ENCODE data around the gene ARHGAP26. TPM values are rescaled to one million over a fixed set of nuclear protein-coding genes. Genes with fewer than 3 reads are reported as not detected.

ARHGAP26 gene
- total and polyA plus RNA-seq, 2 donors (not counting 3 experiments of a cell fraction or from before 2014, with no cell fraction given) = 3.1 to 16.2 TPM

DNA sequence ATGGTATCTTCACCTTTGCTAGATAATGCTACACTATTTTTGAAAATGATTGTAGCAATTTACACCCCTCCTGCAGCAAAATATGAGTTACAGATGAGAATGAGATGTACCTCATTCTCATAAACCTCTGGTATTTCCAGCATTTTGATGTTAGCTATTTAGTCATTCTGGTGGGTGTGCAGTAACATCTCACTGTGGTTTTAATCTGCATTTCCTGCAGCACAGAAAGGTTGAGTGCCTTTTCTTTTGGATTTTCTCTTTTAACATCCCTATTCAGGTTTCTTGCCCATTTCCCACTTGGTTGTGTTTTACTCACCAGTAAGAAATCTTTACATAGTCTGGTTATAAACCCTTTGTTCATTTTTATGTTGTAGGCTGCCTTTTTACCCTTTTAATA lies 427.1 kb downstream of the ARHGAP26 start:
- H3K36me3 ChIP-seq (ENCODE audit: control insufficient read depth in 2 of 2, extremely low read depth in 1 of 2, insufficient read depth in 2 of 2, low read length in 2 of 2) = no peaks in the 10 kb centered on the region
- no peaks in the 10 kb centered on the region for H3K4me1 ChIP-seq (ENCODE audit: control insufficient read depth, extremely low read depth, insufficient read depth, low read length)
- H3K9ac ChIP-seq (replicated peaks; ENCODE audit: extremely low read depth, insufficient read depth, low read length) = no peak overlapping the region
- DNase-seq (ENCODE audit: low read depth, low spot score) = no peak
- H3K4me2 ChIP-seq (ENCODE audit: insufficient read depth, low read length) = no peak overlapping the region
- H3K9me3 ChIP-seq (replicated peaks; ENCODE audit: control insufficient read depth, insufficient read depth, low read length) = no peaks in the 10 kb centered on the region
- no peak overlapping the region for H3K4me3 ChIP-seq (replicated peaks in 1 of 3; ENCODE audit: insufficient read depth in 1 of 3, low read depth in 1 of 3, low read length in 3 of 3)
- H3K27me3 ChIP-seq (ENCODE audit: control insufficient read depth in 2 of 2, insufficient read depth in 2 of 2, low read length in 2 of 2) = no peaks in the 10 kb centered on the region
- CTCF ChIA-PET = interaction anchor here (1.1 kb wide), 1 partner anchor 8 kb away, joined by 3 read pairs; no protein-coding TSS in a partner anchor
- H2AFZ ChIP-seq (ENCODE audit: low read depth, low read length) = no peak overlapping the region
- TF ChIP-seq EZH2 (IDR thresholded peaks at IDR 0.05; ENCODE audit: borderline replicate concordance, low read depth, low read length, severe bottlenecking) = no peak
- no peak for TF ChIP-seq JUN (IDR thresholded peaks at IDR 0.05; ENCODE audit: borderline replicate concordance, insufficient read depth, insufficient read length, low read depth)
- TF ChIP-seq, protein P1, sequence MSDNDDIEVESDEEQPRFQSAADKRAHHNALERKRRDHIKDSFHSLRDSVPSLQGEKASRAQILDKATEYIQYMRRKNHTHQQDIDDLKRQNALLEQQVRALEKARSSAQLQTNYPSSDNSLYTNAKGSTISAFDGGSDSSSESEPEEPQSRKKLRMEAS (IDR thresholded peaks at IDR 0.05; ENCODE audit: insufficient read depth, insufficient read length) = no peak
- H3K27ac ChIP-seq (ENCODE audit: insufficient read depth, low read depth, low read length) = no peak overlapping the region
- FAIRE-seq = no peak
- POLR2A ChIA-PET = no interaction called here
- no peaks in the 10 kb centered on the region for H4K20me1 ChIP-seq (replicated peaks; ENCODE audit: control insufficient read depth, extremely low read depth, insufficient read depth, low read length)
- no TSS peak for BruUV-seq (replicated peaks)
- intact Hi-C loops (cut with micrococcal nuclease) (loop anchor here (5.0 kb wide), 2 partner anchors 180 to 630 kb away; no protein-coding TSS in a partner anchor), dilution Hi-C loops (cut with MboI; ENCODE audit: extremely low pct_ligation_motif_present, low sequenced_read_pairs) (no loop called here)
- H3K9me1 ChIP-seq (replicated peaks; ENCODE audit: control insufficient read depth, extremely low read depth, insufficient read depth, low read length) = no peaks in the 10 kb centered on the region
- H3K79me2 ChIP-seq (ENCODE audit: control insufficient read depth, insufficient read depth, low read length) = no peaks in the 10 kb centered on the region

DNA sequence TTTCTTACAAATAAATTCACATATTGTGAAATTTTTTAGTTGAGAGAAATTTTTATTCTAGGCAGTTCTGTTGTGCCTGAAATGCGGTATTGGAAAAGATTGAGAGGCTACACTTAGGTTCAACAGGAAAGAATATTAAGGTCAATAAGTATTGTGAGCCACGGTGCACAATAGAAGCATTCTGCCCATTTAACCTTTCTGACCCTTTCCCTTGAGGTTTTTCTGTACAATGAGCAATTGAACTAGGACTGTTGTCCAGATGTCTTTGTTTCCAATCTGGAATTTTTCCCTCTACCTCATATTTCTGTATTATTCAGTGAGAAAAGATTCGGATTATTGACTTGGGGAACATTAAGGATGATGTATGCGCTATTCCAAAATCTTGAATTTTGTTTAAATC lies 428.2 kb downstream of the ARHGAP26 start:
- intact Hi-C loops (cut with micrococcal nuclease) = loop anchor here (5.0 kb wide), 2 partner anchors 181 to 629 kb away; no protein-coding TSS in a partner anchor
- no peak overlapping the region for H3K4me3 ChIP-seq (replicated peaks in 1 of 3; ENCODE audit: insufficient read depth in 1 of 3, low read depth in 1 of 3, low read length in 3 of 3)
- no peak overlapping the region for H3K4me2 ChIP-seq (ENCODE audit: insufficient read depth, low read length)
- H3K4me1 ChIP-seq (ENCODE audit: control insufficient read depth, extremely low read depth, insufficient read depth, low read length) = no peaks in the 10 kb centered on the region
- H2AFZ ChIP-seq (ENCODE audit: low read depth, low read length) = no peak overlapping the region
- no peaks in the 10 kb centered on the region for H4K20me1 ChIP-seq (replicated peaks; ENCODE audit: control insufficient read depth, extremely low read depth, insufficient read depth, low read length)
- TF ChIP-seq MYC (IDR thresholded peaks at IDR 0.05; ENCODE audit: low read depth, low read length) (no peak), JUN (IDR thresholded peaks at IDR 0.05; ENCODE audit: borderline replicate concordance, insufficient read depth, insufficient read length, low read depth) (no peak), POLR2A (IDR thresholded peaks at IDR 0.05; ENCODE audit: low read depth, low read length) (no peak), GATA2 (IDR thresholded peaks at IDR 0.05; ENCODE audit: insufficient read depth, insufficient read length, low read depth, low read length) (no peak), EZH2 (IDR thresholded peaks at IDR 0.05; ENCODE audit: borderline replicate concordance, low read depth, low read length, severe bottlenecking) (no peak), POLR2AphosphoS5 (IDR thresholded peaks at IDR 0.05; ENCODE audit: insufficient read depth, low read depth, low read length) (no peak), FOS (IDR thresholded peaks at IDR 0.05; ENCODE audit: borderline replicate concordance, insufficient read depth, low read length) (no peak)
- TF ChIP-seq, protein P2, sequence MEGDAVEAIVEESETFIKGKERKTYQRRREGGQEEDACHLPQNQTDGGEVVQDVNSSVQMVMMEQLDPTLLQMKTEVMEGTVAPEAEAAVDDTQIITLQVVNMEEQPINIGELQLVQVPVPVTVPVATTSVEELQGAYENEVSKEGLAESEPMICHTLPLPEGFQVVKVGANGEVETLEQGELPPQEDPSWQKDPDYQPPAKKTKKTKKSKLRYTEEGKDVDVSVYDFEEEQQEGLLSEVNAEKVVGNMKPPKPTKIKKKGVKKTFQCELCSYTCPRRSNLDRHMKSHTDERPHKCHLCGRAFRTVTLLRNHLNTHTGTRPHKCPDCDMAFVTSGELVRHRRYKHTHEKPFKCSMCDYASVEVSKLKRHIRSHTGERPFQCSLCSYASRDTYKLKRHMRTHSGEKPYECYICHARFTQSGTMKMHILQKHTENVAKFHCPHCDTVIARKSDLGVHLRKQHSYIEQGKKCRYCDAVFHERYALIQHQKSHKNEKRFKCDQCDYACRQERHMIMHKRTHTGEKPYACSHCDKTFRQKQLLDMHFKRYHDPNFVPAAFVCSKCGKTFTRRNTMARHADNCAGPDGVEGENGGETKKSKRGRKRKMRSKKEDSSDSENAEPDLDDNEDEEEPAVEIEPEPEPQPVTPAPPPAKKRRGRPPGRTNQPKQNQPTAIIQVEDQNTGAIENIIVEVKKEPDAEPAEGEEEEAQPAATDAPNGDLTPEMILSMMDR (IDR thresholded peaks at IDR 0.05; ENCODE audit: extremely low read depth in 1 of 2, insufficient read depth in 1 of 2, low read depth in 1 of 2, low read length in 2 of 2) = no peak
- TF ChIP-seq, protein P1 (IDR thresholded peaks at IDR 0.05; ENCODE audit: insufficient read depth, insufficient read length) = no peak
- POLR2A ChIA-PET = no interaction called here
- no peaks in the 10 kb centered on the region for H3K79me2 ChIP-seq (ENCODE audit: control insufficient read depth, insufficient read depth, low read length)
- H3K27ac ChIP-seq (ENCODE audit: insufficient read depth, low read depth, low read length) = no peak overlapping the region
- no TSS peak for BruUV-seq (replicated peaks)
- FAIRE-seq = no peak
- dilution Hi-C loops (cut with MboI; ENCODE audit: extremely low pct_ligation_motif_present, low sequenced_read_pairs) = no loop called here
- DNase-seq (ENCODE audit: low read depth, low spot score) = no peak
- H3K9me1 ChIP-seq (replicated peaks; ENCODE audit: control insufficient read depth, extremely low read depth, insufficient read depth, low read length) = no peaks in the 10 kb centered on the region
- no peak overlapping the region for H3K9ac ChIP-seq (replicated peaks; ENCODE audit: extremely low read depth, insufficient read depth, low read length)
- no peaks in the 10 kb centered on the region for H3K27me3 ChIP-seq (ENCODE audit: control insufficient read depth in 2 of 2, insufficient read depth in 2 of 2, low read length in 2 of 2)
- H3K36me3 ChIP-seq (ENCODE audit: control insufficient read depth in 2 of 2, extremely low read depth in 1 of 2, insufficient read depth in 2 of 2, low read length in 2 of 2) = no peaks in the 10 kb centered on the region
- H3K9me3 ChIP-seq (replicated peaks; ENCODE audit: control insufficient read depth, insufficient read depth, low read length) = no peaks in the 10 kb centered on the region
- CTCF ChIA-PET = interaction anchor here (1.0 to 1.6 kb wide), 3 partner anchors 9 to 206 kb away, joined by 3 to 4 read pairs (median 3); no protein-coding TSS in a partner anchor
